IPS-18a (cell line): Measurements from ENCODE around the gene CHIT1.
"Not testable (repeated sequence)": the region's sequence is repeated elsewhere in the genome, so short reads cannot be mapped to it uniquely, and the experiment has no call there.

Experiments used
- H3K27ac ChIP-seq: one replicate; pipeline ENCODE4 v1.5.1; 2013; ENCODE audit warnings: low read length
- H3K27me3 ChIP-seq: one replicate; pipeline ENCODE4 v1.6.1; 2013; ENCODE audit warnings: mild to moderate bottlenecking, low read length; ENCODE audit not compliant: control insufficient read depth, insufficient read depth
- H3K36me3 ChIP-seq: one replicate; pipeline ENCODE4 v1.6.1; 2013; ENCODE audit warnings: low read depth, low read length; ENCODE audit not compliant: control insufficient read depth
- H3K4me1 ChIP-seq: one replicate; pipeline ENCODE4 v1.6.1; 2013; ENCODE audit warnings: low read depth, low read length; ENCODE audit not compliant: control insufficient read depth
- H3K4me3 ChIP-seq: one replicate; pipeline ENCODE4 v1.5.1; 2013; ENCODE audit warnings: low read length
- H3K9ac ChIP-seq: one replicate; pipeline ENCODE4 v1.6.1; 2013; ENCODE audit warnings: mild to moderate bottlenecking, low read length, moderate library complexity
- H3K9me3 ChIP-seq: one replicate; pipeline ENCODE4 v1.6.1; 2013; ENCODE audit warnings: low read depth, low read length; ENCODE audit not compliant: control insufficient read depth

The CHIT1 gene

DNA sequence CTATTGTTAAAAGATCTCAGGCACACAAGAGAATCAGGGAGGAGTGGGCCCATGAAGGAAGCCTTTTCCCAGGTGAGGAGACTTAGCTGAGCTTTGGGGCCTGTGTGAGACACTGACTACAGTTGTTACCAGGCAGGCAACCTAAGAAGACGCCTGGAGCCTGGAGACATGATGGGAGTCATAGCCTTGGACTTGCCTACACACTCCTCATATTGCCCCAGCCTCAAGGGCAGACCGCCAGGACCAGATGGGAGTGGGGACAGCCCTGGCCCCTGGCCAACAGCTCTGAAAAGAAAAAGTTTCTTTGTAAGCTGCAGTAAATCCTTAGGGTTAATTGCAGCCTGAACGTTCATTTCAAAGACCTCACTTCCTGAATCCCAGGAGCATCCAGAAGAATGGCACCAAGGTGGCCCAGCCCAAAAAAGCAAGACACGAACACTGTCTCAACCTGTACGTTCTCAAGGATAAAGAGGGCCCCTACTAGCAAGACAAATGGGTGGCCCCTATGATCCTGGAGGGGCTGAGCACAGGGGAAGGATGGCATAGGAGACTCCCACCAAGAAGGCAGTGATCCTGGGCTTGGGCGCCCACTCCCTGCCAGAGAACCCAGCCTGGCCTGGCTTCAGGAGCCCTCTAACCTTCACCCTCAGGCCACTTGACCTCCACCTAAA, 42.6 kb upstream of the CHIT1 start:
- Histone ChIP-seq H3K4me1 (peaks cover 6% of the 10 kb centered on the region), H3K27ac (no peak overlapping the region), H3K9ac (no peak overlapping the region), H3K36me3 (no peaks in the 10 kb centered on the region), H3K9me3 (no peaks in the 10 kb centered on the region), H3K4me3 (no peak overlapping the region), H3K27me3 (peaks cover 33% of the 10 kb centered on the region)

DNA sequence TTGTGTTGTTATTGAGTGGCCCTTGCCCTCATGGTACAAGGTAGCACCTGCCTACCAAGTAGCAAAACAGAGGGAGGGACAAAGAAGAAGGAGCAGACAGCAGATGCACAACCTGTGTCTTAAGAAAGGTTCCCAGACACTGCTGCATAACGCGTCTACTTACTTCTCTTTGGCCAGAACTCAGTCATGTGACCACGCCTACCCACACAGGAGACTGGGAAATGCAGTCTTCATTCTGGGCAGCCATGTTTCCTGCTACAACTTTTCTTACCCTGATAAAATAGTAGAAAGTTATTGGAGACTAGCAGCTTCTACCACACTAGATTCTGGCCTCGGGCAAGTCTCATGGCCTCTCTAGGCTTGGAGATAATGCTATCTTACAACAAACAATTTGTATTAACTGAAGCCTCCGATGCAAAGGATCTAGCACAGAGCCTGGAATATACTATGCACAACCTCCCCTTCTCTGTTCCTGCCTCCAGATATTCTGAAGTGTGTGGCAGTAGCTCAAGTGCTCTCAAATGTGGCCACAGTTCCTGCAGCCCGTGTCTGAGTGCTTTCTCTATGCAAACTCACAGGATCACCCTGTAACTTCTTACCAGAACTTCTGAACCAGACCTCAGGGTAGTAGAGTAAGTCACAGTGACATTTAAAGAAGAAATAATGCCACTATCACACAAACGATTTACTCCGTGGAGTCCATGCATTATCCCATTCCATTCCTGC, 41.7 kb upstream of the CHIT1 start:
- H3K9ac ChIP-seq = no peak overlapping the region

DNA sequence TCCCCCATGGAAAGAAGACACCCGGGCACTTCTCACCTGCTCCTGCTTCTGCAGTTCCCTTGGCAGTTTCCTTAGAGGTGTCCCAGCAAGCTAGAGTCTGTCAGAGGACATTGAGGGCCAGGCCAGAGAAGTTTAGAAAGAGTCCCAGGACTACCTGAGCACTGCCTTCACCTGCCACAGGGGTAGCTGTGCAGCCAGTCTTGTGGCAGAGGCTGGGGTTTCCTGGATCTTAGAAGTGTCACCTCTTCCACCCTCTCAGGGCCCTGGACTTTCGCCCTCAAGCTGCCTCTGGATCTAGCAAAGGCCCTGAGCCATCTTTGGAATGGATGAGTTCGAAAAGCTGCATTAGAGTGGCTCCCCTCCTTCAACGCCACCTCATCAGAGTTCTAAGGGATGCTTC, 41.0 kb upstream of the CHIT1 start:
- H3K4me3 ChIP-seq = no peak overlapping the region
- no peak overlapping the region for H3K9ac ChIP-seq
- no peaks in the 10 kb centered on the region for H3K36me3 ChIP-seq
- peaks cover 33% of the 10 kb centered on the region for H3K27me3 ChIP-seq
- no peaks in the 10 kb centered on the region for H3K9me3 ChIP-seq
- peaks cover 6% of the 10 kb centered on the region for H3K4me1 ChIP-seq
- no peak overlapping the region for H3K27ac ChIP-seq

More for the DNA sequence above, 41.7 kb upstream of the CHIT1 start:
- no peaks in the 10 kb centered on the region for H3K9me3 ChIP-seq
- H3K4me3 ChIP-seq = no peak overlapping the region
- H3K27ac ChIP-seq = no peak overlapping the region
- H3K4me1 ChIP-seq = peaks cover 6% of the 10 kb centered on the region
- no peaks in the 10 kb centered on the region for H3K36me3 ChIP-seq
- H3K27me3 ChIP-seq = peaks cover 33% of the 10 kb centered on the region

DNA sequence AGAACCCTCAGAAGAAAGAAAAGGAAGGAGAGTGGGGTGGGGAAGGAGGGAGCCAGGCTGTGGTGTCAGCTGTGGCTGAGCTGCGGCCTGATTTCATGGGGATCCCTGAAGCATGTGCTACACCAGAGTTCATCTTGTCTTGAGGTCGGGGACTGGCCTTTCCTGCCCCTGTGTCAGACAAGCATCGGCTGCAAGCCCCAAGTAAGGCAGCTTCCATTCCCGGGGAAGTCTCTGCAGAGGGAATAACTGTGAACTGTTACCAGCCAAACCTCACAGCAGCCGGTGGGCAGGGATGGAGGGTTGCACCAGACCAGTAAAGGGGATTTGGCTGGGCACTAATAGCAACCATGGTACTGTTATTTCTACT, 40.2 kb upstream of the CHIT1 start:
- H3K27ac ChIP-seq = no peak overlapping the region
- no peak overlapping the region for H3K4me3 ChIP-seq
- no peak overlapping the region for H3K9ac ChIP-seq
- H3K27me3 ChIP-seq = peaks cover 27% of the 10 kb centered on the region
- H3K4me1 ChIP-seq = peaks cover 6% of the 10 kb centered on the region
- no peaks in the 10 kb centered on the region for H3K36me3 ChIP-seq
- H3K9me3 ChIP-seq = no peaks in the 10 kb centered on the region

DNA sequence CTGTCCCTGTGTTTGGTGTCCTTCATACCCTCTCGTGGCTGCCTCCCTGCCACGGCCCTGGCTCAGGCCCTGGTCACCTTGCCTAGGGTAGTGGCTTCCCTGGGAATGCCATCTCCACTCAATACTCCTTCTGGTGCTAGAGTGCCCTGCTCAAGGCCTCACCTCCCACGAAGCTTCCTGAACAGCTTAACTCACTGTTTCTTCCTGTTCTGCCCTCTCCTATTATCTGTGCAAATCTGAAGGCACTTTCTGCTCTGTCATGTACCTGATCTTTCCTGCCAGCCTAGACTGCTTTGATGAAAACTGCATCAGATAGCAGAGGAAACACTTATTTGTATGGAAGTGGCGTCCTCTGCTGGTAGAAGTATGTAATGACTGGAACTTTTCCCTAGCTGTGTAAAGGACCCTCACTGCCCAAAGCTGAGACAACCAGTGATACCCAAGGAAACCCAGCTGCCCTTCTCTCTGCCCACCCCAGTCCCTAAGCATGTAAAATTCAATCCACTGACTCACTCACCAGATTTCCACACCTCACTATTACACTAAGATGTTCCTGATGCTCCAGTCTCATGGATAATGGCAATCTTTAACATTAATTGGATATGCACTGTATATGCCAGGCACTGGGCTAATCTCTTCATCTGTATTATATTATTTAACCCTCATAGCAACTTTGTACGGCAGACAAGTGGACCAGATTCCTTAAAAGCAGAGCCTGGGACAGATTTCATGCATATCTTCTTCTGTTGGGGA, 39.6 kb upstream of the CHIT1 start:
- Histone ChIP-seq H3K27ac (no peak overlapping the region), H3K4me3 (no peak overlapping the region), H3K27me3 (peaks cover 21% of the 10 kb centered on the region), H3K4me1 (peaks cover 6% of the 10 kb centered on the region), H3K9me3 (no peaks in the 10 kb centered on the region), H3K36me3 (no peaks in the 10 kb centered on the region), H3K9ac (no peak overlapping the region)

DNA sequence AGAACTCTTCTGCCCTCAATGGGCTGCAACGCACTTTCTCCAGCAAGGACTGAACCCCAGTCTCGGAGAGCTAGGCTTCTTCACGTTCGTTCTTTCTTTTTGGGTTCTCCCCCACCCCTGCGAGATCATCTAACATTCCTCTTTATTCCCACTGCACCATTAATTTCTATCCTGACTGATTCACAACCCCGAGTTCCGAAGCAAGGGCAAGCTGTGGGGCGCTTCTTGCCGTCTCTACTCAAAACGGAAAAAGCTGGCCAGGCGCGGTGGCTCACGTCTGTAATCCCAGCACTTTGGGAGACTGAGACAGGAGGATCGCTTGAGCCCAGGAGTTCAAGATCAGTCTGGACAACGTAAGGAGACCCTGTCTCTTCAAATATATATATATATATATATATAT, 38.4 kb upstream of the CHIT1 start:
- Histone ChIP-seq H3K4me1 (no peaks in the 10 kb centered on the region), H3K4me3 (peak overlapping the region; percentile 80), H3K9ac (no peak overlapping the region)

DNA sequence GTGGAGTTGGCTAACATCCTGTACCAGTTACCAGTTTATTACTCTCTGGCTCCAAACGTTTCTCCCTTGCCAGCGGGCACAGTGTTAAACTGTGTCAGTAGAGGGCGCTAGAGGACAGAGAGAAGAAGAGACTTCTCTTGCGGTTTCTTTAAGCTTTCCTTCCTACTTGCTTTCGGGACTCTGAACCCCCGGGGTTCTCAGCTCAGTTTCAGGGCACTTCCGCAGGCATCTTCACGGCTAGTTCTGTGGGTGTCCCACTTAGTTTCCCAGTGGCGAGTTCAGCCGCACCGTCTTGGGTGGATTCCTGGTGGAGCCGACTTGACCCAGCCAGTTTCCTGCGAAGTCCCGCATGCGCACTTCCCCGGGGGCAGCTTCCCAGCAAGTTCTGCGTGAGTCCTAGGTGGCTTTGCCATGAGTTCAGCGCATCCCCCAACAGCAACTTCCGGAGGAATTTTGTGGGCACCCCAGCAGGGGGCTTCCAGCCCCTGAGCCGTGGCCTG, 37.9 kb upstream of the CHIT1 start:
- Histone ChIP-seq H3K4me3 (peak overlapping the region; percentile 80), H3K27me3 (peaks cover 4% of the 10 kb centered on the region)

More for the DNA sequence above, 38.4 kb upstream of the CHIT1 start:
- peaks cover 10% of the 10 kb centered on the region for H3K27me3 ChIP-seq
- H3K27ac ChIP-seq = no peak overlapping the region
- H3K36me3 ChIP-seq = no peaks in the 10 kb centered on the region
- no peaks in the 10 kb centered on the region for H3K9me3 ChIP-seq

DNA sequence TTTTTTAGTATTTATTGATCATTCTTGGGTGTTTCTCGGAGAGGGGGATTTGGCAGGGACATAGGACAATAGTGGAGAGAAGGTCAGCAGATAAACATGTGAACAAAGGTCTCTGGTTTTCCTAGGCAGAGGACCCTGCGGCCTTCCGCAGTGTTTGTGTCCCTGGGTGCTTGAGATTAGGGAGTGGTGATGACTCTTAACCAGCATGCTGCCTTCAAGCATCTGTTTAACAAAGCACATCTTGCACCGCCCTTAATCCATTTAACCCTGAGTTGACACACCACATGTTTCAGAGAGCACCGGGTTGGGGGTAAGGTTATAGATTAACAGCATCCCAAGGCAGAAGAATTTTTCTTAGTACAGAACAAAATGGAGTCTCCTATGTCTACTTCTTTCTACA, 36.7 kb upstream of the CHIT1 start:
- H3K9ac ChIP-seq, H3K9me3 ChIP-seq, H3K4me3 ChIP-seq, H3K36me3 ChIP-seq, H3K4me1 ChIP-seq, H3K27me3 ChIP-seq, H3K27ac ChIP-seq: not testable (repeated sequence)

More for the DNA sequence above, 37.9 kb upstream of the CHIT1 start:
- no peak overlapping the region for H3K27ac ChIP-seq
- H3K9ac ChIP-seq = peak overlapping the region; percentile 42
- no peaks in the 10 kb centered on the region for H3K4me1 ChIP-seq
- no peaks in the 10 kb centered on the region for H3K36me3 ChIP-seq
- H3K9me3 ChIP-seq = no peaks in the 10 kb centered on the region

DNA sequence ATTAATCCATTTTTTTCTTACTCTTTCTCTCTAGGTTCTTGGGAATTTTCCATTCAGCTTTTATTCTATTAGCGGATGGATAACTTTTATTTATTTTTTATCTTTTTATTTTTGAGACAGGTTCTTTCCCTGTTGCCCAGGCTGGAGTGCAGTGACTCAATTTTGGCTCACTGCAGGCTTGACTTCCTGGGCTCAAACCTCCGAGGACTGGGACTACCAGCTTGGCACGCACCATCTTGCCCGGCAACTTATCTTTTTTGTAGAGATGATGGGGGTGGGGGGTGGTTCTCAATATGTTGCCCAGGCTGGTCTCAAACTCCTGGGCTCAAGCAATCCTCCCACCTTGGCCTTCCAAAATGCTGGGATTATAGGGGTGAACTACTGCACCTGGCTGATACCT, 36.1 kb upstream of the CHIT1 start:
- no peaks in the 10 kb centered on the region for H3K27me3 ChIP-seq
- H3K4me1 ChIP-seq = no peaks in the 10 kb centered on the region
- no peak overlapping the region for H3K9ac ChIP-seq
- H3K4me3 ChIP-seq = no peak overlapping the region
- H3K9me3 ChIP-seq = no peaks in the 10 kb centered on the region
- H3K36me3 ChIP-seq = no peaks in the 10 kb centered on the region
- no peak overlapping the region for H3K27ac ChIP-seq

DNA sequence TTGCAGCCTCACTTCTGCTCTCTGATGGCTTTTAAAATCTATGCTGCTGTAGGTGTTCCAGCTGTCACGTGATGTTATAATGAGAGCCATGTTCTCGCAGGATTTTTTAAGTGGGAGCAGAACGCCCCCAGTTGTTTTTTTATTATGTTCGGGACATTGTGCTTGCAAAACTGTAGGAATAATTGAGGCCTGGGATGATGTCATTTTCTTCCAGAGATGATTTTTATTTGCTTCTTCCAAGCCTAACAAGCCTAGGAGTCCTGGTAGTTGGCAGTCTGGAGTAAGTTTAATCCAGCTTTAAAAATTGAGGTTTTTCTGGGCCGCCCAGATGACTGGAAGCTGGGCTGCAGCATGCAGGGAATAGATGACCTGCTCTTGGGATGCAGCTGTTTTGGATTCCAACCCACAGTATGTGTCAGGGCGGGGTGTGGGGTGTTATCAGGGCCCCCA, 34.6 kb upstream of the CHIT1 start:
- H3K9me3 ChIP-seq = no peaks in the 10 kb centered on the region
- H3K9ac ChIP-seq = no peak overlapping the region
- H3K4me1 ChIP-seq = no peaks in the 10 kb centered on the region
- H3K4me3 ChIP-seq = no peak overlapping the region
- H3K27ac ChIP-seq = no peak overlapping the region
- H3K36me3 ChIP-seq = no peaks in the 10 kb centered on the region
- H3K27me3 ChIP-seq = no peaks in the 10 kb centered on the region

DNA sequence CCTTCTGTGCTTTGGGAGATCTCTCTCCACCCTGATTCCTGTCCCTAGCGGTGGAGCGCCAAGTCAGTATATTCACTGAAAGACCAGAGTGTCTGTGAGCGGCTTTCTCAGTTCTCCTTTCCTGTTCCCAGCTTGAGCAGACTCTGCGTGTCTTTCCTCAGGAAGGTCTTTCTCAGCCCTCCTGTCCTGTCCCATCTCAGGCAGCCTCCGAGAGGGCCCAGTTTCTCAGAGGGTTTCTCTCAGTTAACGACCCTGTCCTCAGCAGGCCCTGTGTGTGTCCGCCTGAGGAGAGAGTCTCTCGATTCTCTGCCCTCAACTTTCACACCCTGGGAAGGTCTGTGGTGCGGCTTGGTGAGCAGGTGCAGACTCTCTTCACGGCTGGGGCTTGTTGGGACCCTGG, 34.0 kb upstream of the CHIT1 start:
- Histone ChIP-seq H3K27me3 (no peaks in the 10 kb centered on the region), H3K27ac (no peak overlapping the region), H3K4me1 (no peaks in the 10 kb centered on the region)

More for the DNA sequence above, 34.0 kb upstream of the CHIT1 start:
- Histone ChIP-seq H3K4me3 (no peak overlapping the region), H3K36me3 (no peaks in the 10 kb centered on the region), H3K9ac (no peak overlapping the region), H3K9me3 (no peaks in the 10 kb centered on the region)
